Measurements from ENCODE around the gene TSSK6. TPM values are rescaled to one million over a fixed set of nuclear protein-coding genes. Genes with fewer than 3 reads are reported as not detected.

The TSSK6 gene
- total RNA-seq, 1 donor from 2014 or later = 1.8 TPM

DNA sequence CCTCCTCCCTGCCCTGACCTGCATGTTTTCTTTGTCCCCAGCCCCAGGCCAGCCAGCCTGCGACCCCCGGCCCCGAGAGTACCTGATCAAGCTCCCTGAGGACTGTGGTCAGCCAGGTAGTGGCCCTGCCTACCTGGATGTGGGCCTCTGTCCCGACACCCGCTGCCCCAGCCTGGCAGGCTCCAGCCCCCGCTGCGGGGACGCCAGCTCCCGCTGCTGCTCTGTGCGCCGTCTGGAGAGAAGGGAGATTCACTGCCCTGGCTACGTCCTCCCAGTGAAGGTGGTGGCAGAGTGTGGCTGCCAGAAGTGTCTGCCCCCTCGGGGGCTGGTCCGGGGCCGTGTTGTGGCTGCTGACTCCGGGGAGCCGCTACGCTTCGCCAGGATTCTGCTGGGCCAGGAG is 28.3 kb upstream of the TSSK6 start:
- Mint-ChIP-seq H3K27ac (ENCODE audit: unreplicated experiment) (no peak overlapping the region), H3K9me3 (ENCODE audit: low read depth) (no peaks in the 10 kb centered on the region), H3K36me3 (ENCODE audit: low read depth) (no peaks in the 10 kb centered on the region), H3K4me1 (ENCODE audit: low read depth) (peaks cover 4% of the 10 kb centered on the region), H3K27me3 (ENCODE audit: low read depth) (peaks cover 3% of the 10 kb centered on the region), H3K4me3 (ENCODE audit: unreplicated experiment) (no peak overlapping the region)
- TF ChIP-seq, protein P1, sequence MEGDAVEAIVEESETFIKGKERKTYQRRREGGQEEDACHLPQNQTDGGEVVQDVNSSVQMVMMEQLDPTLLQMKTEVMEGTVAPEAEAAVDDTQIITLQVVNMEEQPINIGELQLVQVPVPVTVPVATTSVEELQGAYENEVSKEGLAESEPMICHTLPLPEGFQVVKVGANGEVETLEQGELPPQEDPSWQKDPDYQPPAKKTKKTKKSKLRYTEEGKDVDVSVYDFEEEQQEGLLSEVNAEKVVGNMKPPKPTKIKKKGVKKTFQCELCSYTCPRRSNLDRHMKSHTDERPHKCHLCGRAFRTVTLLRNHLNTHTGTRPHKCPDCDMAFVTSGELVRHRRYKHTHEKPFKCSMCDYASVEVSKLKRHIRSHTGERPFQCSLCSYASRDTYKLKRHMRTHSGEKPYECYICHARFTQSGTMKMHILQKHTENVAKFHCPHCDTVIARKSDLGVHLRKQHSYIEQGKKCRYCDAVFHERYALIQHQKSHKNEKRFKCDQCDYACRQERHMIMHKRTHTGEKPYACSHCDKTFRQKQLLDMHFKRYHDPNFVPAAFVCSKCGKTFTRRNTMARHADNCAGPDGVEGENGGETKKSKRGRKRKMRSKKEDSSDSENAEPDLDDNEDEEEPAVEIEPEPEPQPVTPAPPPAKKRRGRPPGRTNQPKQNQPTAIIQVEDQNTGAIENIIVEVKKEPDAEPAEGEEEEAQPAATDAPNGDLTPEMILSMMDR (IDR thresholded peaks at IDR 0.05) = no peak
- no peak for DNase-seq (ENCODE audit: low spot score)

DNA sequence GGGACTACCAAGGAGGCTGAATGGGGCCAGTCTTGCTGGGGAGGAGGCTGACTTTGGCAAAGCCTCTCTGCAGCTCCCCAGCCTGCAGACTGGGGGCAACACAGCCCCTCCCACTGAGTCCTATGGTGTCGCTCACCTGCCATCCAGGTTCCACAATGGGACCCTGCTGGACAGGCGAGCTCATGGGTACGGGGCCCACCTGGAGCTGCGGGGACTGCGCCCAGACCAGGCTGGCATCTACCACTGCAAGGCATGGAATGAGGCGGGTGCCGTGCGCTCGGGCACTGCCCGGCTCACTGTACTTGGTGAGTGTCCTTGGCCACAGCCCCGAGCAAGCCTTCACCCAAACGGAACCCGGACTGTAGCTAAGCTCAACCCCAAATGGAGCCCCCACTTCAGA is 27.8 kb upstream of the TSSK6 start:
- TF ChIP-seq, protein P1 (IDR thresholded peaks at IDR 0.05) = no peak
- Mint-ChIP-seq H3K27ac (ENCODE audit: unreplicated experiment) (no peak overlapping the region), H3K4me3 (ENCODE audit: unreplicated experiment) (no peak overlapping the region), H3K27me3 (ENCODE audit: low read depth) (peaks cover 3% of the 10 kb centered on the region), H3K36me3 (ENCODE audit: low read depth) (no peaks in the 10 kb centered on the region), H3K4me1 (ENCODE audit: low read depth) (peaks cover 6% of the 10 kb centered on the region), H3K9me3 (ENCODE audit: low read depth) (no peaks in the 10 kb centered on the region)
- no peak for DNase-seq (ENCODE audit: low spot score)

DNA sequence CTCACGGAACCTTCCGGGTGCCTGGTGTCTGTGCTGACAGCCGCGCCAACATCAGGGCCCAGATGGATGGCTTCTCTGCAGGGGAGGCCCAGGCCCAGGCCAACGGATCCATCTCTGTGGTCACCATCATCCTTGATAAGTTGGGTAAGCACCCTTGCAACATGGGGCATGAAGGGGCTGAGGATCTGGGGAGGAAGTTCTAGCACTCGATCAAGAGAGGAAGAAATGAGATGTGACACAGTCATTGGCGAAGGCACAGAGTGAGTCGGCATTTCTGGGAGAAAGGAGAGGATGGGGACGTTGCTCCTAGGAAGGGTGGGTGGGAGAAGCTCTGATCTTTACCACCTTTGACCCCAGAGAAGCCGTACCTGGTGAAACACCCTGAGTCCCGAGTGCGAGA is 27.2 kb upstream of the TSSK6 start:
- Mint-ChIP-seq H3K27me3 (ENCODE audit: low read depth) (peaks cover 3% of the 10 kb centered on the region), H3K9me3 (ENCODE audit: low read depth) (no peaks in the 10 kb centered on the region), H3K36me3 (ENCODE audit: low read depth) (no peaks in the 10 kb centered on the region), H3K27ac (ENCODE audit: unreplicated experiment) (no peak overlapping the region), H3K4me3 (ENCODE audit: unreplicated experiment) (no peak overlapping the region), H3K4me1 (ENCODE audit: low read depth) (peaks cover 10% of the 10 kb centered on the region)
- no peak for DNase-seq (ENCODE audit: low spot score)
- TF ChIP-seq, protein P1 (IDR thresholded peaks at IDR 0.05) = no peak

- H3K27ac Mint-ChIP-seq (ENCODE audit: unreplicated experiment) = no peak overlapping the region
These were observed 26.3 kb upstream of the TSSK6 start for GRCh38 chr19:19541616-19542015.

GRCh38 chr19:19540715-19541515 is 25.6 kb upstream of the TSSK6 start:
- H3K27ac Mint-ChIP-seq (ENCODE audit: unreplicated experiment) = no peak overlapping the region
- H3K9me3 Mint-ChIP-seq (ENCODE audit: low read depth) = no peaks in the 10 kb centered on the region
- H3K36me3 Mint-ChIP-seq (ENCODE audit: low read depth) = no peaks in the 10 kb centered on the region
- no peak overlapping the region for H3K4me3 Mint-ChIP-seq (ENCODE audit: unreplicated experiment)
- H3K4me1 Mint-ChIP-seq (ENCODE audit: low read depth) = peaks cover 10% of the 10 kb centered on the region
- no peak for DNase-seq (ENCODE audit: low spot score)
- TF ChIP-seq, protein P1 (IDR thresholded peaks at IDR 0.05) = no peak
- peaks cover 3% of the 10 kb centered on the region for H3K27me3 Mint-ChIP-seq (ENCODE audit: low read depth)

More at GRCh38 chr19:19541616-19542015, 26.3 kb upstream of the TSSK6 start:
- Mint-ChIP-seq H3K4me3 (ENCODE audit: unreplicated experiment) (no peak overlapping the region), H3K9me3 (ENCODE audit: low read depth) (no peaks in the 10 kb centered on the region), H3K4me1 (ENCODE audit: low read depth) (peaks cover 10% of the 10 kb centered on the region), H3K27me3 (ENCODE audit: low read depth) (peaks cover 3% of the 10 kb centered on the region), H3K36me3 (ENCODE audit: low read depth) (no peaks in the 10 kb centered on the region)
- TF ChIP-seq, protein P1 (IDR thresholded peaks at IDR 0.05) = no peak
- DNase-seq (ENCODE audit: low spot score) = no peak
